ENCODE data around the gene RABL2A.
"Not testable (repeated sequence)": the region's sequence is repeated elsewhere in the genome, so short reads cannot be mapped to it uniquely, and the experiment has no call there.

Gene RABL2A

DNA sequence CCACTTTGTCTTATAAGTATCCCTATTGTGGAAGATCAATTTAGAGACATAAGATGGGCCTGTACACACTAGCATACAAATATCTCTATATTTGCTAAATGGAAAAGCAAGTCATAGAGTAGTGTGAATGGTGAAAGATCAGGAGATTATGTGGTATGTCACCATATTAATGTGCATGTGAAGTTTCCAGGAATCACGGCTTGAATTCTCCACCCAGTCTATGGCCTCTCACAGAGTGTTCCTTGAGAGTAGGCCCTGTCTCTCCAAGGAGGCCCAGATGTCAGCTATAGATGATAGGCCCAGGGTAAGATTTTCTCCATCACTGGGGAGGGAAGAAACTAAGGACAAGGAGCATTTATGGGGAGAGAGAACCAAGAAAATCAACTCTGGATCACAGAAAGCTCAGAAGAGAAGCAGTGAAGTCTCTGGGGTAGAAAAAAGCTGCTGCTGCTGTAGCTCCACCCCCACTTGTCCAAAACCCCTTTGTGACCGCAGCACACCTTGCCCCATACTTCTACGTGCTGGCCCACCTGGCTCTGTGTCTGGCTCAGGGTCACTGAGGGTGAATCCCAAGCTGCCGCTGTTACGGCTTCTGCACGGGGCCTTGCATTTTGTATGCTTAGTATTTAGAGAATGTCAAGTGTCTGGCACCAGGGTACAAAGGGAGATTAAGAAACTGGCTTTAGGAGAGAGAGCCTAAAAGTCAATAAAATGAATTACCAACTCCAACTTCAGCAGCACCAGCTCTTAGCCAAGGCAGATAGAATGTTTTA is 37.9 kb downstream of the RABL2A start:
- not testable (repeated sequence) for H3K27me3 ChIP-seq (ENCODE audit: control insufficient read depth, insufficient read depth, low read length); H3K9me3 ChIP-seq (ENCODE audit: control insufficient read depth, low read depth, low read length); H3K36me3 ChIP-seq (ENCODE audit: control insufficient read depth, low read depth, low read length); H3K4me1 ChIP-seq (ENCODE audit: control insufficient read depth, low read depth, low read length); H3K27ac ChIP-seq (ENCODE audit: low read length); H3K9ac ChIP-seq (ENCODE audit: low read length); H3K4me3 ChIP-seq (ENCODE audit: low read length)

GRCh38 chr2:113669013-113669412 is 41.9 kb downstream of the RABL2A start:
- H3K27ac ChIP-seq (ENCODE audit: low read length); H3K4me3 ChIP-seq (ENCODE audit: low read length); H3K27me3 ChIP-seq (ENCODE audit: control insufficient read depth, insufficient read depth, low read length); H3K36me3 ChIP-seq (ENCODE audit: control insufficient read depth, low read depth, low read length); H3K9me3 ChIP-seq (ENCODE audit: control insufficient read depth, low read depth, low read length); H3K9ac ChIP-seq (ENCODE audit: low read length): not testable (repeated sequence)
- H3K4me1 ChIP-seq (ENCODE audit: control insufficient read depth, low read depth, low read length): peaks cover 14% of the 10 kb centered on the region

- Histone ChIP-seq H3K27ac (ENCODE audit: low read length) (no peak overlapping the region), H3K9ac (ENCODE audit: low read length) (no peak overlapping the region), H3K4me3 (ENCODE audit: low read length) (no peak overlapping the region), H3K27me3 (ENCODE audit: control insufficient read depth, insufficient read depth, low read length) (no peaks in the 10 kb centered on the region), H3K36me3 (ENCODE audit: control insufficient read depth, low read depth, low read length) (no peaks in the 10 kb centered on the region), H3K9me3 (ENCODE audit: control insufficient read depth, low read depth, low read length) (no peaks in the 10 kb centered on the region), H3K4me1 (ENCODE audit: control insufficient read depth, low read depth, low read length) (peaks cover 14% of the 10 kb centered on the region)
These were observed 45.4 kb downstream of the RABL2A start for GRCh38 chr2:113672326-113672932.

GRCh38 chr2:113675875-113676274 is 48.8 kb downstream of the RABL2A start:
- no peaks in the 10 kb centered on the region for H3K27me3 ChIP-seq (ENCODE audit: control insufficient read depth, insufficient read depth, low read length)
- H3K9ac ChIP-seq (ENCODE audit: low read length): no peak overlapping the region
- no peak overlapping the region for H3K27ac ChIP-seq (ENCODE audit: low read length)
- no peak overlapping the region for H3K4me3 ChIP-seq (ENCODE audit: low read length)
- H3K4me1 ChIP-seq (ENCODE audit: control insufficient read depth, low read depth, low read length): peaks cover 14% of the 10 kb centered on the region
- no peaks in the 10 kb centered on the region for H3K36me3 ChIP-seq (ENCODE audit: control insufficient read depth, low read depth, low read length)
- no peaks in the 10 kb centered on the region for H3K9me3 ChIP-seq (ENCODE audit: control insufficient read depth, low read depth, low read length)

GRCh38 chr2:113676623-113677266 is 49.7 kb downstream of the RABL2A start:
- H3K9ac ChIP-seq (ENCODE audit: low read length): no peak overlapping the region
- H3K27me3 ChIP-seq (ENCODE audit: control insufficient read depth, insufficient read depth, low read length): no peaks in the 10 kb centered on the region
- no peaks in the 10 kb centered on the region for H3K36me3 ChIP-seq (ENCODE audit: control insufficient read depth, low read depth, low read length)
- H3K27ac ChIP-seq (ENCODE audit: low read length): no peak overlapping the region
- no peak overlapping the region for H3K4me3 ChIP-seq (ENCODE audit: low read length)
- H3K4me1 ChIP-seq (ENCODE audit: control insufficient read depth, low read depth, low read length): peaks cover 12% of the 10 kb centered on the region
- H3K9me3 ChIP-seq (ENCODE audit: control insufficient read depth, low read depth, low read length): no peaks in the 10 kb centered on the region

- H3K9me3 ChIP-seq (ENCODE audit: control insufficient read depth, low read depth, low read length): no peaks in the 10 kb centered on the region
- H3K4me3 ChIP-seq (ENCODE audit: low read length): no peak overlapping the region
- H3K4me1 ChIP-seq (ENCODE audit: control insufficient read depth, low read depth, low read length): peaks cover 8% of the 10 kb centered on the region
- no peaks in the 10 kb centered on the region for H3K27me3 ChIP-seq (ENCODE audit: control insufficient read depth, insufficient read depth, low read length)
- no peak overlapping the region for H3K9ac ChIP-seq (ENCODE audit: low read length)
- no peaks in the 10 kb centered on the region for H3K36me3 ChIP-seq (ENCODE audit: control insufficient read depth, low read depth, low read length)
- no peak overlapping the region for H3K27ac ChIP-seq (ENCODE audit: low read length)
These were observed 50.3 kb downstream of the RABL2A start for GRCh38 chr2:113677330-113677729.

- Histone ChIP-seq H3K9me3 (ENCODE audit: control insufficient read depth, low read depth, low read length) (no peaks in the 10 kb centered on the region), H3K9ac (ENCODE audit: low read length) (no peak overlapping the region), H3K36me3 (ENCODE audit: control insufficient read depth, low read depth, low read length) (no peaks in the 10 kb centered on the region), H3K4me3 (ENCODE audit: low read length) (no peak overlapping the region), H3K27me3 (ENCODE audit: control insufficient read depth, insufficient read depth, low read length) (no peaks in the 10 kb centered on the region), H3K4me1 (ENCODE audit: control insufficient read depth, low read depth, low read length) (no peaks in the 10 kb centered on the region), H3K27ac (ENCODE audit: low read length) (no peak overlapping the region)
These were observed 52.4 kb downstream of the RABL2A start for GRCh38 chr2:113679457-113679856.

DNA sequence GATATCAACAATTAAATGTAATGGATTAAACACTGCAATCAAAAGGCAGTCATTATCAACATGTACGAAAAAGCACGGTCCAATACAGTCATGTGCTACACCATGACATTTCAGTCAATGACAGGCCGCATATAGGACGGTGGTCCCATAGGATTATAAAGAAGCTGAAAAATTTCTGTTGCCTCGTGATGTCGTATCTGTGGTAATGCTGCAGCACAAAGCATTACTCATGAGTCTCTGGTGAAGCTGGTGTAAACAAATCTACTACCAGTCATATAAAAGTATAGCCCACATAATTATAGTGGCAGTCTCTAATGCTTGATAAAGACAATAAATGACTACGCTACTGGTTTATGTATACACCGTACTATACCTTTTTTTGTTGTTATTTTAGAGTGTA is 58.4 kb downstream of the RABL2A start:
- H3K9ac ChIP-seq (ENCODE audit: low read length): no peak overlapping the region
- no peaks in the 10 kb centered on the region for H3K27me3 ChIP-seq (ENCODE audit: control insufficient read depth, insufficient read depth, low read length)
- H3K27ac ChIP-seq (ENCODE audit: low read length): no peak overlapping the region
- no peaks in the 10 kb centered on the region for H3K4me1 ChIP-seq (ENCODE audit: control insufficient read depth, low read depth, low read length)
- H3K36me3 ChIP-seq (ENCODE audit: control insufficient read depth, low read depth, low read length): no peaks in the 10 kb centered on the region
- H3K9me3 ChIP-seq (ENCODE audit: control insufficient read depth, low read depth, low read length): no peaks in the 10 kb centered on the region
- no peak overlapping the region for H3K4me3 ChIP-seq (ENCODE audit: low read length)

DNA sequence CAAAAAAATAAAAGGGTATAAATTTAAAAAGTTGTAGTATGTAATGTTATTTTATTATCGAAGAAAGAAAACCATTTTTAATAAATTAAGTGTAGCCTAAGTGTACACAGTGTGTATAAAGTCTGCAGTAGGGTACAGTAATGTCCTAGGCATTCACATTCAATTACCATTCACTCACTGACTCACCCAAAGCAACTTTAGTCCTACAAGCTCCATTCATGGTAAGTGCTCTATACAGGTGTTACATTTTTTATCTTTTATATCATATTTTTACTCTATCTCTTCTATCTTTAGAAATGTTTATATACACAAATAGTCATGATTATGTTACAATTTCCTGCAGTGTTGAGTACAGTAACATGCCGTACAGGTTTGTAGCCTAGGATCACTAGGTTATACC is 59.5 kb downstream of the RABL2A start:
- no peaks in the 10 kb centered on the region for H3K27me3 ChIP-seq (ENCODE audit: control insufficient read depth, insufficient read depth, low read length)
- no peaks in the 10 kb centered on the region for H3K36me3 ChIP-seq (ENCODE audit: control insufficient read depth, low read depth, low read length)
- no peak overlapping the region for H3K9ac ChIP-seq (ENCODE audit: low read length)
- no peak overlapping the region for H3K27ac ChIP-seq (ENCODE audit: low read length)
- H3K4me1 ChIP-seq (ENCODE audit: control insufficient read depth, low read depth, low read length): no peaks in the 10 kb centered on the region
- no peak overlapping the region for H3K4me3 ChIP-seq (ENCODE audit: low read length)
- H3K9me3 ChIP-seq (ENCODE audit: control insufficient read depth, low read depth, low read length): no peaks in the 10 kb centered on the region

GRCh38 chr2:113690871-113691270 is 63.8 kb downstream of the RABL2A start:
- H3K36me3 ChIP-seq (ENCODE audit: control insufficient read depth, low read depth, low read length); H3K9ac ChIP-seq (ENCODE audit: low read length); H3K4me3 ChIP-seq (ENCODE audit: low read length); H3K4me1 ChIP-seq (ENCODE audit: control insufficient read depth, low read depth, low read length); H3K27me3 ChIP-seq (ENCODE audit: control insufficient read depth, insufficient read depth, low read length); H3K27ac ChIP-seq (ENCODE audit: low read length); H3K9me3 ChIP-seq (ENCODE audit: control insufficient read depth, low read depth, low read length): not testable (repeated sequence)
